Liver (tissue), 9 donors: ENCODE data around the gene HSD3B2. TPM values are rescaled to one million over a fixed set of nuclear protein-coding genes. Genes with fewer than 3 reads are reported as not detected.

Experiments
- DNase-seq: peaks from one replicate; pipeline ENCODE4 v3.0.0-alpha.2; 2017; ENCODE audit warnings: low spot score
- H3K27ac ChIP-seq, 2 donors: one replicate each; pipeline ENCODE4 v1.7.0; 2013; ENCODE audit warnings: inconsistent platforms in 2 of 2, low read length in 2 of 2, control low read depth in 1 of 2, low read depth in 1 of 2, mild to moderate bottlenecking in 1 of 2
- H3K27me3 ChIP-seq, 4 donors: one replicate each; pipeline versions ENCODE4 v1.6.1 to v1.7.0; 2013; ENCODE audit warnings: low read length in 3 of 4, inconsistent platforms in 1 of 4, mild to moderate bottlenecking in 1 of 4, moderate library complexity in 1 of 4; ENCODE audit not compliant: control insufficient read depth in 4 of 4, insufficient read depth in 4 of 4
- H3K36me3 ChIP-seq, 4 donors: one replicate each; pipeline versions ENCODE4 v1.6.1 to v1.7.0; 2013; ENCODE audit warnings: low read length in 3 of 4, mild to moderate bottlenecking in 3 of 4, low read depth in 1 of 4, moderate library complexity in 1 of 4; ENCODE audit not compliant: control insufficient read depth in 4 of 4, insufficient read depth in 3 of 4
- H3K4me1 ChIP-seq, 4 donors: one replicate each; pipeline versions ENCODE4 v1.6.1 to v1.7.0; 2013; ENCODE audit warnings: low read length in 3 of 4, mild to moderate bottlenecking in 3 of 4, moderate library complexity in 1 of 4; ENCODE audit not compliant: control insufficient read depth in 4 of 4, insufficient read depth in 4 of 4
- H3K4me3 ChIP-seq, 3 donors: one replicate each; pipeline versions ENCODE4 v1.6.1 to v1.7.0; 2013; ENCODE audit warnings: low read length in 3 of 3, control low read depth in 1 of 3, low read depth in 1 of 3, mild to moderate bottlenecking in 1 of 3
- H3K9ac ChIP-seq, 2 donors: one replicate each; pipeline ENCODE4 v1.7.0; 2013; ENCODE audit warnings: low read length in 2 of 2, mild to moderate bottlenecking in 2 of 2, moderate library complexity in 2 of 2, control low read depth in 1 of 2, low read depth in 1 of 2
- H3K9me3 ChIP-seq, 4 donors: one replicate each; pipeline versions ENCODE4 v1.6.1 to v1.7.0; 2013; ENCODE audit warnings: low read length in 3 of 4; ENCODE audit not compliant: control insufficient read depth in 4 of 4
- ATF3 ChIP-seq: IDR thresholded peaks from 2 replicates; pipeline ENCODE4 v1.6.1; 2016; ENCODE audit warnings: antibody characterized with exemption
- CTCF ChIP-seq: fragments of 150-350 bp; IDR thresholded peaks from 2 replicates; pipeline ENCODE4 v1.5.1; 2017; ENCODE audit warnings: improper control_type of control experiment, low read depth, low read length; ENCODE audit not compliant: missing input control
- EGR1 ChIP-seq, 2 donors: IDR thresholded peaks; 2 replicates each; pipeline ENCODE4 v1.6.1; 2016 to 2018; ENCODE audit warnings: antibody characterized with exemption in 2 of 2, low read depth in 2 of 2
- FOXA1 ChIP-seq: IDR thresholded peaks from 2 replicates; pipeline ENCODE4 v1.6.1; 2016; ENCODE audit warnings: antibody characterized with exemption
- FOXA2 ChIP-seq: IDR thresholded peaks from 2 replicates; pipeline ENCODE4 v1.6.1; 2016; ENCODE audit warnings: antibody characterized with exemption
- GABPA ChIP-seq, 2 donors: IDR thresholded peaks in 1 of 2; conservative IDR thresholded peaks in 1 of 2; 2 replicates each; pipeline ENCODE4 v1.6.1; 2016; ENCODE audit warnings: antibody characterized with exemption in 2 of 2, mild to moderate bottlenecking in 1 of 2, moderate library complexity in 1 of 2
- HNF4A ChIP-seq, 2 donors: conservative IDR thresholded peaks; 2 replicates each; pipeline ENCODE4 v1.6.1; 2016; ENCODE audit warnings: antibody characterized with exemption in 2 of 2, mild to moderate bottlenecking in 2 of 2
- HNF4G ChIP-seq: IDR thresholded peaks from 2 replicates; pipeline ENCODE4 v1.6.1; 2016; ENCODE audit warnings: antibody characterized with exemption
- JUND ChIP-seq, 2 donors: IDR thresholded peaks; 2 replicates each; pipeline ENCODE4 v1.6.1; 2016; ENCODE audit warnings: antibody characterized with exemption in 2 of 2
- MAX ChIP-seq: IDR thresholded peaks from 2 replicates; pipeline ENCODE4 v1.6.1; 2016; ENCODE audit warnings: antibody characterized with exemption
- NR2F2 ChIP-seq: IDR thresholded peaks from 2 replicates; pipeline ENCODE4 v1.6.1; 2016; ENCODE audit warnings: antibody characterized with exemption
- RAD21 ChIP-seq, 2 donors: IDR thresholded peaks; 2 replicates each; pipeline ENCODE4 v1.6.1; 2016; ENCODE audit warnings: antibody characterized with exemption in 2 of 2, mild to moderate bottlenecking in 2 of 2
- REST ChIP-seq: IDR thresholded peaks from 2 replicates; pipeline ENCODE4 v1.6.1; 2016; ENCODE audit warnings: antibody characterized with exemption, mild to moderate bottlenecking
- RXRA ChIP-seq, 2 donors: IDR thresholded peaks; 2 replicates each; pipeline ENCODE4 v1.6.1; 2017 to 2018; ENCODE audit warnings: antibody characterized with exemption in 2 of 2, mild to moderate bottlenecking in 1 of 2
- SP1 ChIP-seq: IDR thresholded peaks from 2 replicates; pipeline ENCODE4 v1.6.1; 2018; ENCODE audit warnings: antibody characterized with exemption, mild to moderate bottlenecking
- TAF1 ChIP-seq: conservative IDR thresholded peaks from 2 replicates; pipeline ENCODE4 v1.6.1; 2016; ENCODE audit warnings: antibody characterized with exemption, mild to moderate bottlenecking
- YY1 ChIP-seq: IDR thresholded peaks from 2 replicates; pipeline ENCODE4 v1.6.1; 2016; ENCODE audit warnings: antibody characterized with exemption, mild to moderate bottlenecking
- ZBTB33 ChIP-seq: IDR thresholded peaks from 2 replicates; pipeline ENCODE4 v1.6.1; 2016; ENCODE audit warnings: antibody characterized with exemption
- polyA plus RNA-seq, 2 donors: library from polyadenylated mRNA; stranded (reverse) in 1 of 2; unstranded in 1 of 2; fragments of 200-250 nt in 1 of 2; fragments of >200 nt in 1 of 2; fragmentation: Nextera tagmentation in 1 of 2; extraction: Ambion mirVana in 1 of 2; gene quantifications; one replicate each; pipeline versions ENCODE4 v1.2.1 to v1.2.3, GENCODE V29; 2013 to 2015
- total RNA-seq, 2 donors: library from RNA; depleted of rRNA; stranded (reverse); fragments of >200 nt; gene quantifications; one replicate each; pipeline ENCODE4 v1.2.3, GENCODE V29; 2014
- donor health status: healthy.
- donor health status: healthy.
- donor health status: healthy.
- donor health status: healthy.
- donor health status: healthy.

The HSD3B2 gene
- total and polyA plus RNA-seq, 4 donors, result 0.14 to 0.25 (median 0.18) TPM; not detected in 1

- TF ChIP-seq YY1 (no peak), GABPA (IDR thresholded peaks at IDR 0.05 in 1 of 2, conservative IDR thresholded peaks at IDR 0.05 in 1 of 2) (no peak), CTCF (no peak), EGR1 (IDR thresholded peaks at IDR 0.05; ENCODE audit: low read depth in 2 of 2) (no peak), RAD21 (IDR thresholded peaks at IDR 0.05) (no peak), SP1 (no peak), ATF3 (no peak), TAF1 (no peak), RXRA (IDR thresholded peaks at IDR 0.05) (no peak), HNF4A (conservative IDR thresholded peaks at IDR 0.05) (no peak), HNF4G (no peak), JUND (IDR thresholded peaks at IDR 0.05) (no peak), MAX (no peak), FOXA1 (no peak), NR2F2 (no peak), REST (no peak), FOXA2 (no peak), ZBTB33 (no peak)
- no peak overlapping the region for H3K27ac ChIP-seq
- DNase-seq, result no peak
- H3K4me3 ChIP-seq, result no peak overlapping the region
- no peaks in the 10 kb centered on the region for H3K27me3 ChIP-seq
- no peaks in the 10 kb centered on the region for H3K36me3 ChIP-seq
- no peak overlapping the region for H3K9ac ChIP-seq
- H3K9me3 ChIP-seq, result no peaks in the 10 kb centered on the region
- peaks cover 0 to 12% (median 10%) of the 10 kb centered on the region in 4 donors for H3K4me1 ChIP-seq
Measured at GRCh38 chr1:119420638-119421037, 5.7 kb downstream of the HSD3B2 start.

- Histone ChIP-seq H3K27me3 (no peaks in the 10 kb centered on the region), H3K4me3 (no peak overlapping the region), H3K36me3 (no peaks in the 10 kb centered on the region), H3K9ac (no peak overlapping the region), H3K4me1 (no peaks in the 10 kb centered on the region), H3K9me3 (no peaks in the 10 kb centered on the region), H3K27ac (no peak overlapping the region)
- no peak for DNase-seq
- TF ChIP-seq GABPA (IDR thresholded peaks at IDR 0.05 in 1 of 2, conservative IDR thresholded peaks at IDR 0.05 in 1 of 2), result no peak
- no peak for TF ChIP-seq JUND (IDR thresholded peaks at IDR 0.05)
- TF ChIP-seq ZBTB33, result no peak
- no peak for TF ChIP-seq REST
- TF ChIP-seq MAX, result no peak
- TF ChIP-seq FOXA2, result no peak
- no peak for TF ChIP-seq YY1
- TF ChIP-seq SP1, result no peak
Measured at GRCh38 chr1:119422631-119423030, 7.7 kb downstream of the HSD3B2 start.
